PC-9 (cell line): ENCODE data around the gene PTPRG. TPM values are rescaled to one million over a fixed set of nuclear protein-coding genes. Genes with fewer than 3 reads are reported as not detected.

Experiments used
- BruUV-seq: library from RNA; stranded (reverse); fragments of 400-500 nt; replicated peaks from 2 replicates; lab custom pipeline; 2021; lab: Mats Ljungman, UMichigan
- CTCF ChIA-PET: fragments of 300-600 bp; sonication (Branson Sonifier 250); formaldehyde crosslinking; loops from one replicate; lab custom pipeline; 2022; ENCODE audit warnings: antibody characterized with exemption; lab: Charles Lee
- POLR2A ChIA-PET: fragments of 300-600 bp; sonication (Branson Sonifier 250); formaldehyde crosslinking; loops from one replicate; lab custom pipeline; 2022; ENCODE audit warnings: antibody characterized with exemption; ENCODE audit not compliant: unreplicated experiment; lab: Charles Lee
- DNase-seq, 2 experiments: peaks; one replicate each; pipeline versions ENCODE4 v3.0.0 to v3.0.0-alpha.2; 2015 to 2022; ENCODE audit warnings: mixed read lengths in 1 of 2
- H2AFZ ChIP-seq: fragments of 200-600 bp; sonication (generic); 2 replicates; pipeline ENCODE4 v1.8.1; 2017; ENCODE audit warnings: antibody characterized with exemption
- H3F3A ChIP-seq: fragments of 200-600 bp; sonication (generic); 2 replicates; pipeline ENCODE4 v1.8.1; 2017; ENCODE audit warnings: antibody characterized with exemption, mild to moderate bottlenecking, low read depth; ENCODE audit not compliant: insufficient read depth
- H3K27ac ChIP-seq: fragments of 200-600 bp; sonication (generic); 2 replicates; pipeline ENCODE4 v1.6.1; 2016; ENCODE audit warnings: mixed run types
- H3K27me3 ChIP-seq: fragments of 200-600 bp; sonication (generic); 2 replicates; pipeline ENCODE4 v1.6.1; 2016; ENCODE audit warnings: low read depth, mixed run types; ENCODE audit not compliant: insufficient read depth
- H3K36me3 ChIP-seq: fragments of 200-600 bp; sonication (generic); 2 replicates; pipeline ENCODE4 v1.6.1; 2016; ENCODE audit warnings: low read depth, mixed run types
- H3K4me1 ChIP-seq: fragments of 200-600 bp; sonication (generic); replicated peaks from 2 replicates; pipeline ENCODE4 v1.6.1; 2016; ENCODE audit warnings: mixed run types; ENCODE audit not compliant: insufficient read depth
- H3K4me2 ChIP-seq: fragments of 200-600 bp; sonication (generic); 2 replicates; pipeline ENCODE4 v1.6.1; 2017; ENCODE audit warnings: mixed run types
- H3K4me3 ChIP-seq: fragments of 200-600 bp; sonication (generic); 2 replicates; pipeline ENCODE4 v1.6.1; 2016; ENCODE audit warnings: mixed run types
- H3K79me2 ChIP-seq: fragments of 200-600 bp; sonication (generic); 2 replicates; pipeline ENCODE4 v1.6.1; 2017; ENCODE audit warnings: low read depth, mixed run types
- H3K9me2 ChIP-seq: fragments of 200-600 bp; sonication (generic); 2 replicates; pipeline ENCODE4 v1.8.1; 2017; ENCODE audit warnings: mild to moderate bottlenecking; ENCODE audit not compliant: insufficient read depth
- H3K9me3 ChIP-seq: fragments of 200-600 bp; sonication (generic); 2 replicates; pipeline ENCODE4 v1.8.1; 2016; ENCODE audit warnings: low read depth; ENCODE audit not compliant: insufficient read depth
- H4K20me1 ChIP-seq: fragments of 200-600 bp; sonication (generic); 2 replicates; pipeline ENCODE4 v1.8.1; 2017; ENCODE audit not compliant: insufficient read depth
- EZH2 ChIP-seq: fragments of 200-600 bp; sonication (generic); IDR thresholded peaks from 2 replicates; pipeline ENCODE4 v1.8.0; 2017; ENCODE audit warnings: antibody characterized with exemption, low read depth
- intact Hi-C: fragments of 100-400 bp; cut with micrococcal nuclease; formaldehyde crosslinking; loops from one replicate; pipeline ENCODE4 v1.10.0; 2022; ENCODE audit not compliant: unreplicated experiment
- total RNA-seq: library from RNA; stranded (reverse); gene quantifications from 2 replicates; pipeline ENCODE4 v1.2.3, GENCODE V29; 2021
- TF ChIP-seq, protein P1 (sequence below): fragments of 200-600 bp; sonication (generic); conservative IDR thresholded peaks from 2 replicates; pipeline ENCODE4 v1.6.1; 2017; ENCODE audit warnings: mixed run types, antibody characterized with exemption, mild to moderate bottlenecking, moderate library complexity

PTPRG gene
- total RNA-seq, 1 experiment from 2014 or later = 32.9 TPM

DNA sequence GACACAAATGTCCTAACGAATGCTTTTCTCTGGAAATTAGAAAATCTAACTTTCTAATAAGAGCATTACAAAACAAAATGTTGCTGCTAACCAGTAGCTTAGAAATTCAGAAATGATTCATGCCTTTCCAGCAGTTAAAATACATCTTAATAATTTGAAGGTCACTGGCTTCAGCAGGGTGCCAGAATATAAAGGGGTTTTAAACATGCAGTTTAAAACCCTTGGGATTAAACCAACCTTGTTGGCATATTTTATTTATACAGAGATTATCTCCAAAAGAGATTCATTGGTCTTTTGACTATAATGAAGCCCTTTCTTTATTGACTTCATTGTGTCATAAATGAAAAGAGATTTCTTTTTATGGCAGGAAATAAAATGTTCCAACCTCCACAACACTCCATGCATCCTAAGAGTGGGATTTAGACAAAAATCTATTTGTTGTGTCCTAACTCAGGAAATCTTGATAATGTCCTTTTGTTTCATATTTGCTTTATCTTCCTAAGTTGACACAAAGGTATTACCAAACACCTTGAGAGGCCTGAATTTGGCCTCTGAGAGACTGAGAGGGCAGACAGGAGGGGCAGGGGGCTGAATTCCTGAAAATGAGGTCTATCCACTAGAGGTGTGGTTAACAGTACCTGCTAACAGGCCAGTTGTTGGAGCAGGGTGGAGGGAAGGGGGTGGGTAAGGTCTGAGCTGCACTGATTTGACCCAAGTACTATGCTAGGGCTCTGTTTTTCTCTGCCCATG is 687.5 kb downstream of the PTPRG start:
- no peaks in the 10 kb centered on the region for H3K4me1 ChIP-seq
- no peak for TF ChIP-seq EZH2
- TF ChIP-seq, protein P1, sequence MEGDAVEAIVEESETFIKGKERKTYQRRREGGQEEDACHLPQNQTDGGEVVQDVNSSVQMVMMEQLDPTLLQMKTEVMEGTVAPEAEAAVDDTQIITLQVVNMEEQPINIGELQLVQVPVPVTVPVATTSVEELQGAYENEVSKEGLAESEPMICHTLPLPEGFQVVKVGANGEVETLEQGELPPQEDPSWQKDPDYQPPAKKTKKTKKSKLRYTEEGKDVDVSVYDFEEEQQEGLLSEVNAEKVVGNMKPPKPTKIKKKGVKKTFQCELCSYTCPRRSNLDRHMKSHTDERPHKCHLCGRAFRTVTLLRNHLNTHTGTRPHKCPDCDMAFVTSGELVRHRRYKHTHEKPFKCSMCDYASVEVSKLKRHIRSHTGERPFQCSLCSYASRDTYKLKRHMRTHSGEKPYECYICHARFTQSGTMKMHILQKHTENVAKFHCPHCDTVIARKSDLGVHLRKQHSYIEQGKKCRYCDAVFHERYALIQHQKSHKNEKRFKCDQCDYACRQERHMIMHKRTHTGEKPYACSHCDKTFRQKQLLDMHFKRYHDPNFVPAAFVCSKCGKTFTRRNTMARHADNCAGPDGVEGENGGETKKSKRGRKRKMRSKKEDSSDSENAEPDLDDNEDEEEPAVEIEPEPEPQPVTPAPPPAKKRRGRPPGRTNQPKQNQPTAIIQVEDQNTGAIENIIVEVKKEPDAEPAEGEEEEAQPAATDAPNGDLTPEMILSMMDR = no peak
- H3K27me3 ChIP-seq = no peaks in the 10 kb centered on the region
- intact Hi-C loops = no loop called here
- no peaks in the 10 kb centered on the region for H4K20me1 ChIP-seq
- no peak overlapping the region for H3K4me2 ChIP-seq
- no peak overlapping the region for H3K27ac ChIP-seq
- H3K36me3 ChIP-seq = no peaks in the 10 kb centered on the region
- no peaks in the 10 kb centered on the region for H3F3A ChIP-seq
- H3K9me2 ChIP-seq = no peaks in the 10 kb centered on the region
- no peaks in the 10 kb centered on the region for H3K9me3 ChIP-seq
- no peaks in the 10 kb centered on the region for H3K79me2 ChIP-seq
- no peak overlapping the region for H3K4me3 ChIP-seq
- ChIA-PET POLR2A (no interaction called here), CTCF (no interaction called here)
- H2AFZ ChIP-seq = no peak overlapping the region
- BruUV-seq = no TSS peak
- DNase-seq = no peak

- CTCF ChIA-PET = no interaction called here
- no peaks in the 10 kb centered on the region for H3K36me3 ChIP-seq
- no peaks in the 10 kb centered on the region for H3F3A ChIP-seq
- no peak overlapping the region for H3K4me3 ChIP-seq
- H3K9me2 ChIP-seq = no peaks in the 10 kb centered on the region
- intact Hi-C loops = no loop called here
- H3K79me2 ChIP-seq = no peaks in the 10 kb centered on the region
- no peaks in the 10 kb centered on the region for H3K9me3 ChIP-seq
- BruUV-seq = no TSS peak
- TF ChIP-seq EZH2 = no peak
- POLR2A ChIA-PET = no interaction called here
- H4K20me1 ChIP-seq = no peaks in the 10 kb centered on the region
- H3K4me1 ChIP-seq = no peaks in the 10 kb centered on the region
- H2AFZ ChIP-seq = no peak overlapping the region
- DNase-seq = no peak
- no peak overlapping the region for H3K4me2 ChIP-seq
- H3K27me3 ChIP-seq = no peaks in the 10 kb centered on the region
- H3K27ac ChIP-seq = no peak overlapping the region
Measured at GRCh38 chr3:62249484-62249776, 688.1 kb downstream of the PTPRG start.

DNA sequence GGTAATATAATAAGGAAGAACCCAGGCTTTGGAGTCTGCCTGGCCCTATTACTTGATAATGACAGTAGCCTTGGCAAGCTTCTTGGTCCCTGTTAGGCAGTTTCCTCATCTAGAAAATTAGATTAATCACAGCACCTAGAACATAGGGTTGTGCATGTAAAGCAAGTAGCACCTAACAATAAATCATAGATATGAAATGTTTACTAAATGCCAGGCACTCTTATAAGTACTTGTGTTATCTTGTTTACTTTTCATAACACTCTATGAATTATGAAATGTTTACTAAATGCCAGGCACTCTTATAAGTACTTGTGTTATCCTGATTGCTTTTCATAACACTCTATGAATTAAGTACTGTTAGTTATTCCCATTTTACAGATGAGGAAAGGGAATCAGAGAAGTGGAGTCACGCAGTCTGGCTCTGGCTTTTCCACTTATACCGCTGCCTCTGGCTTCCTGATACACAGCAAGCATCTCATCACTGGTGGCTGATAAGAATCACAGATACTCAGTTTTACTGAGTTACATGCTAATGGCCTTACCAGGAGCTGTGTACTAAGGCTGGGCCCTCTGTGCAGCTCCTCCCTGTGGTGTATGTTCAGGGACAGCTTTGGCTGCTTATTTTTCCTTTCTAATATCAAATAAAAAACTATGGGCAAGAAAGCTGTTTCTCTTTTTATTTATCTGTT is 688.6 kb downstream of the PTPRG start:
- Histone ChIP-seq H3K27me3 (no peaks in the 10 kb centered on the region), H3K4me1 (no peaks in the 10 kb centered on the region), H3K9me2 (no peaks in the 10 kb centered on the region), H3F3A (no peaks in the 10 kb centered on the region), H3K36me3 (no peaks in the 10 kb centered on the region), H3K79me2 (no peaks in the 10 kb centered on the region), H3K27ac (no peak overlapping the region), H3K9me3 (no peaks in the 10 kb centered on the region), H3K4me2 (no peak overlapping the region), H2AFZ (no peak overlapping the region), H3K4me3 (no peak overlapping the region), H4K20me1 (no peaks in the 10 kb centered on the region)
- POLR2A ChIA-PET = no interaction called here
- BruUV-seq = no TSS peak
- CTCF ChIA-PET = no interaction called here
- intact Hi-C loops = no loop called here
- DNase-seq = no peak
- no peak for TF ChIP-seq EZH2
- TF ChIP-seq, protein P1 = no peak
